B cell (primary cell): Measurements from ENCODE around the gene MAML3. TPM values are rescaled to one million over a fixed set of nuclear protein-coding genes. Genes with fewer than 3 reads are reported as not detected.

Experiments used
- ATAC-seq: fragments of 200-7000 bp; cut with Tn5 transposase; one replicate; pipeline ENCODE4 v1.10.0; 2021; ENCODE audit warnings: low read depth, mild to moderate bottlenecking, moderate number of reproducible peaks, moderate library complexity
- CTCF ChIA-PET: fragments of 350-600 bp; sonication (Branson Sonifier 250); formaldehyde crosslinking; loops from one replicate; lab custom pipeline; 2021; ENCODE audit warnings: antibody characterized with exemption, inconsistent platforms; lab: Charles Lee
- POLR2A ChIA-PET: fragments of 350-600 bp; sonication (Branson Sonifier 250); formaldehyde crosslinking; loops from one replicate; lab custom pipeline; 2021; ENCODE audit warnings: antibody characterized with exemption; lab: Charles Lee
- DNase-seq: peaks from one replicate; pipeline ENCODE4 v3.0.0; 2013
- H2AFZ ChIP-seq: 2 replicates; pipeline ENCODE4 v1.6.1; 2012; ENCODE audit warnings: mild to moderate bottlenecking, low read depth, low read length; ENCODE audit not compliant: insufficient read depth, poor library complexity, severe bottlenecking
- H3K27ac ChIP-seq, 2 donors: 1 replicate in 1 of 2; 2 replicates in 1 of 2; pipeline ENCODE4 v1.5.1; 2012 to 2013; ENCODE audit warnings: low read length in 2 of 2, mild to moderate bottlenecking in 2 of 2, moderate library complexity in 1 of 2
- H3K27me3 ChIP-seq, 4 experiments: fragments of 200-600 bp in 1 of 4; sonication (generic) in 1 of 4; replicated peaks in 1 of 4; 1 replicate in 2 of 4; 2 replicates in 2 of 4; pipeline versions ENCODE4 v1.6.1 to v1.7.0; 2013 to 2016; ENCODE audit warnings: low read length in 3 of 4, mild to moderate bottlenecking in 2 of 4, mixed read lengths in 1 of 4, moderate library complexity in 1 of 4; ENCODE audit not compliant: insufficient read depth in 4 of 4, control insufficient read depth in 3 of 4; ENCODE audit errors: control extremely low read depth in 1 of 4
- H3K36me3 ChIP-seq, 2 experiments: replicated peaks in 1 of 2; 1 replicate in 1 of 2; 2 replicates in 1 of 2; pipeline versions ENCODE4 v1.6.1 to v1.7.1; 2013; ENCODE audit warnings: low read length in 1 of 2; ENCODE audit not compliant: insufficient read depth in 2 of 2, control insufficient read depth in 1 of 2; ENCODE audit errors: control extremely low read depth in 1 of 2, extremely low read depth in 1 of 2
- H3K4me1 ChIP-seq, 2 donors: fragments of 200-600 bp in 1 of 2; sonication (generic) in 1 of 2; 1 replicate in 1 of 2; 2 replicates in 1 of 2; pipeline versions ENCODE4 v1.5.1 to v1.6.1; 2013 to 2017; ENCODE audit warnings: low read length in 2 of 2; ENCODE audit not compliant: control insufficient read depth in 2 of 2, insufficient read depth in 2 of 2
- H3K4me2 ChIP-seq: replicated peaks from 2 replicates; pipeline ENCODE3; 2012; ENCODE audit warnings: mild to moderate bottlenecking, low read depth, low read length; ENCODE audit not compliant: poor library complexity, severe bottlenecking
- H3K4me3 ChIP-seq, 5 experiments: fragments of 200-600 bp in 1 of 5; sonication (generic) in 1 of 5; 1 replicate in 3 of 5; 2 replicates in 2 of 5; pipeline versions ENCODE4 v1.5.1 to v1.7.0; 2011 to 2016; ENCODE audit warnings: low read length in 4 of 5, mild to moderate bottlenecking in 4 of 5, low read depth in 2 of 5, control low read depth in 1 of 5, moderate library complexity in 1 of 5; ENCODE audit not compliant: insufficient read depth in 1 of 5; ENCODE audit errors: control extremely low read depth in 1 of 5, extremely low read depth in 1 of 5
- H3K79me2 ChIP-seq: fragments of 200-600 bp; sonication (generic); one replicate; pipeline ENCODE4 v1.6.0; 2016; ENCODE audit warnings: low read length; ENCODE audit not compliant: control insufficient read depth, insufficient read depth
- H3K9ac ChIP-seq: fragments of 200-600 bp; sonication (generic); 2 replicates; pipeline ENCODE4 v1.6.1; 2017; ENCODE audit warnings: mild to moderate bottlenecking, low read length, moderate library complexity
- H3K9me3 ChIP-seq, 3 donors: one replicate each; pipeline versions ENCODE4 v1.6.1 to v1.7.1; 2013; ENCODE audit warnings: low read length in 2 of 3; ENCODE audit not compliant: control insufficient read depth in 2 of 3, insufficient read depth in 1 of 3; ENCODE audit errors: control extremely low read depth in 1 of 3
- H4K20me1 ChIP-seq: 2 replicates; pipeline ENCODE4 v1.6.0; 2012; ENCODE audit warnings: mild to moderate bottlenecking, low read length; ENCODE audit not compliant: insufficient read depth, control insufficient read depth, poor library complexity, severe bottlenecking
- H3K27ac Mint-ChIP-seq: one replicate; pipeline ENCODE4 v1.8.0; 2021; ENCODE audit warnings: mixed read lengths
- H3K27me3 Mint-ChIP-seq: one replicate; pipeline ENCODE4 v1.8.0; 2021; ENCODE audit warnings: mixed read lengths
- H3K4me1 Mint-ChIP-seq: one replicate; pipeline ENCODE4 v1.8.0; 2021; ENCODE audit warnings: mixed read lengths
- H3K4me3 Mint-ChIP-seq: one replicate; pipeline ENCODE4 v1.8.0; 2021; ENCODE audit warnings: mixed read lengths
- H3K9me3 Mint-ChIP-seq: one replicate; pipeline ENCODE4 v1.8.0; 2022; ENCODE audit warnings: mixed read lengths; ENCODE audit not compliant: insufficient read depth
- CTCF ChIP-seq: fragments of 200-600 bp; IDR thresholded peaks from one replicate; pipeline ENCODE4 v1.8.0; 2022; ENCODE audit warnings: antibody characterized with exemption, mild to moderate bottlenecking
- EZH2 ChIP-seq: IDR thresholded peaks from 2 replicates; pipeline ENCODE4 v1.6.1; 2012; ENCODE audit warnings: borderline replicate concordance, low read depth, mild to moderate bottlenecking, moderate library complexity, low read length; ENCODE audit not compliant: insufficient read depth, poor library complexity, severe bottlenecking
- WGBS: methylation state at CpG from one replicate; pipeline ENCODE4 v1.1.5; 2013; ENCODE audit warnings: missing lambda C conversion rate; ENCODE audit not compliant: insufficient coverage; 5-methylcytosine and 5-hydroxymethylcytosine counted together
- intact Hi-C: fragments of 100-400 bp; cut with micrococcal nuclease; formaldehyde crosslinking; loops from one replicate; pipeline ENCODE4 v1.10.0; 2022
- polyA plus RNA-seq: library from polyadenylated mRNA; depleted of rRNA; stranded (reverse); fragments of >200 nt; gene quantifications from 2 replicates; pipeline ENCODE4 v1.2.3, GENCODE V29; 2012
- total RNA-seq, 2 donors: library from RNA; stranded (reverse); fragments of 120-200 nt in 1 of 2; gene quantifications; 1 replicate in 1 of 2; 2 replicates in 1 of 2; pipeline versions ENCODE4 v1.2.3 to v1.2.4, GENCODE V29; 2013 to 2022

MAML3 gene
- total and polyA plus RNA-seq, 2 donors (not counting 1 experiment from before 2014, with no cell fraction given), result 0.94 to 5.3 TPM

GRCh38 chr4:139943277-139943676, 210.7 kb downstream of the MAML3 start:
- peaks cover 5 to 10% of the 10 kb centered on the region in 2 donors for H3K4me1 ChIP-seq
- ATAC-seq, result no peak
- H3K9ac ChIP-seq, result no peak overlapping the region
- DNase-seq, result no peak
- H3K9me3 ChIP-seq, result no peaks in the 10 kb centered on the region
- H3K27me3 ChIP-seq, result no peaks in the 10 kb centered on the region
- H3K79me2 ChIP-seq, result no peaks in the 10 kb centered on the region
- no peak overlapping the region for H3K27ac ChIP-seq
- intact Hi-C loops, result no loop called here
- H3K4me3 ChIP-seq, result no peak overlapping the region
- Mint-ChIP-seq H3K4me3 (no peak overlapping the region), H3K4me1 (peaks cover 10% of the 10 kb centered on the region), H3K27me3 (no peaks in the 10 kb centered on the region), H3K9me3 (no peaks in the 10 kb centered on the region), H3K27ac (no peak overlapping the region)
- 83% methylated on average over 2 of the region's 2 CpGs for WGBS
- no peaks in the 10 kb centered on the region for H4K20me1 ChIP-seq
- no peak overlapping the region for H3K4me2 ChIP-seq
- POLR2A ChIA-PET, result no interaction called here
- CTCF ChIA-PET, result no interaction called here
- no peak for TF ChIP-seq CTCF
- no peak for TF ChIP-seq EZH2
- H2AFZ ChIP-seq, result no peak overlapping the region
- no peaks in the 10 kb centered on the region for H3K36me3 ChIP-seq

GRCh38 chr4:139942241-139942640, 211.7 kb downstream of the MAML3 start:
- ATAC-seq (no peak), DNase-seq (no peak)
- H4K20me1 ChIP-seq, result no peaks in the 10 kb centered on the region
- H2AFZ ChIP-seq, result no peak overlapping the region
- intact Hi-C loops, result no loop called here
- no peak overlapping the region for H3K4me3 ChIP-seq
- no peak overlapping the region for H3K9ac ChIP-seq
- TF ChIP-seq EZH2, result no peak
- Mint-ChIP-seq H3K27ac (no peak overlapping the region), H3K4me1 (peaks cover 7% of the 10 kb centered on the region), H3K4me3 (no peak overlapping the region), H3K27me3 (no peaks in the 10 kb centered on the region), H3K9me3 (no peaks in the 10 kb centered on the region)
- H3K79me2 ChIP-seq, result no peaks in the 10 kb centered on the region
- H3K27me3 ChIP-seq, result no peaks in the 10 kb centered on the region
- no peak overlapping the region for H3K4me2 ChIP-seq
- no peak overlapping the region for H3K27ac ChIP-seq
- ChIA-PET CTCF (no interaction called here), POLR2A (no interaction called here)
- no peaks in the 10 kb centered on the region for H3K9me3 ChIP-seq
- WGBS, result no CpG with 5 or more reads among the region's 3 CpGs
- H3K36me3 ChIP-seq, result no peaks in the 10 kb centered on the region
- H3K4me1 ChIP-seq, result peaks cover 2 to 6% of the 10 kb centered on the region in 2 donors
